ENCODE data around the gene PDE1A.

Gene PDE1A

DNA sequence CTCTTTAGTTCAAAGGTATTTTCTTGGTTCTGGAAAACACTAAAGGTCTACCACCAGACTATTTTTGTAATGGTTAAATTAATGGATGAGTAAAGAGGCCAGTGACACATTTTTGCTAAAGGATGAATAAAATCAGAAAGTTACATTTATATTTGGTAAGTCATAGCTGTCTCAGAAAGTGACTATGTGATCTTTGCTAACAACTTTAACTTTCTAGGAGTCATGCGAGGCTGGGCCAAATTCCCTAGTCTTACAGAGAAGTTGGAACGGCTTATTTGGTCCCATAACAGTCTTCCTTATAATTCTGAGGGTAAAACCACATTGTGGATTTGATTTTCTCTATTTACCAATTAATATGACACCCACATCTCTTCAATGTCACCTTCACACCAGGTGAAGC lies 198.1 kb downstream of the PDE1A start:
- no peaks in the 10 kb centered on the region for H3K9me3 ChIP-seq (ENCODE audit: control insufficient read depth, insufficient read depth, low read length)
- H3K4me3 ChIP-seq (ENCODE audit: low read depth, low read length): no peak overlapping the region
- H3K36me3 ChIP-seq (ENCODE audit: control insufficient read depth, insufficient read depth, low read length): no peaks in the 10 kb centered on the region
- H3K9ac ChIP-seq (ENCODE audit: low read depth, low read length): no peak overlapping the region
- no peaks in the 10 kb centered on the region for H3K4me1 ChIP-seq (ENCODE audit: control insufficient read depth, insufficient read depth, low read length)
- no peaks in the 10 kb centered on the region for H3K27me3 ChIP-seq (ENCODE audit: control insufficient read depth, insufficient read depth, low read length)

DNA sequence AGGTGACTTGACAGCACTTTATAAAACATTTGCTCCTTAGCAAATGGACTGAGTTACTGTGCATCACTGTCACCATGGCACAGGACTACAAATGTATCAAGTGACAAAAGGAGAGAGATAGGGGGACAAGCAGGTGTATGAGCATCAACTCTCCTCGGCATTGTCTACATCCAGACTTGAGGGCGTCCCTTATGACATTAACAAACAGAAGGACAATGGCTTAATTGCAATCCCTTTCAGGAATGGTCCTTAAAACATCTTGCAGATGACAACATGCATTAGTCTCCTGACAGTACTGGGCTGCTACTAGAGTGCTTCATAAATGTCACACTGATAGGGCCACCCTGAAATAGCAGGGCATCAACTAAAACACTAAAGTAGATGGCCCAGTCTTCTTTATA lies 198.8 kb downstream of the PDE1A start:
- H3K4me3 ChIP-seq (ENCODE audit: low read depth, low read length): no peak overlapping the region
- H3K4me1 ChIP-seq (ENCODE audit: control insufficient read depth, insufficient read depth, low read length): no peaks in the 10 kb centered on the region
- no peak overlapping the region for H3K9ac ChIP-seq (ENCODE audit: low read depth, low read length)
- no peaks in the 10 kb centered on the region for H3K36me3 ChIP-seq (ENCODE audit: control insufficient read depth, insufficient read depth, low read length)
- H3K27me3 ChIP-seq (ENCODE audit: control insufficient read depth, insufficient read depth, low read length): no peaks in the 10 kb centered on the region
- H3K9me3 ChIP-seq (ENCODE audit: control insufficient read depth, insufficient read depth, low read length): no peaks in the 10 kb centered on the region

DNA sequence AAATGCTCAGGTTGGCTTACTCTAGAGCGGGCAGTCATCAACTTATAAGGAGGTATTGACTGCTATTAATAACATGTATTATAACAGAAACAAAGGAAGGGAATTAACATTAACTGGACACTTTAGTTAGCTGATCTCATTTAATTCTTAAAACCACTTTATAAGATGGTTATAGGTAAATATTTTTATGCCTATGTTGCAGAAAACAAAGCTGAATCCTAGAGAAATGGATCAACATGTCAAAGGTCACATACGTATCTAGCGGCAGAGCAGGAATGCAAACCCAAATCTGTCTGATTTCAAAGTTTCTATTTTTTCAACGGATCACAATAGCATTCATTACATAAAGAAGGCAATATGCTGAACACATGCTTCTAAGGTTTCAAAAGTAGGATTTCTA lies 200.0 kb downstream of the PDE1A start:
- Histone ChIP-seq H3K9me3 (ENCODE audit: control insufficient read depth, insufficient read depth, low read length) (no peaks in the 10 kb centered on the region), H3K9ac (ENCODE audit: low read depth, low read length) (no peak overlapping the region), H3K36me3 (ENCODE audit: control insufficient read depth, insufficient read depth, low read length) (no peaks in the 10 kb centered on the region), H3K27me3 (ENCODE audit: control insufficient read depth, insufficient read depth, low read length) (no peaks in the 10 kb centered on the region), H3K4me1 (ENCODE audit: control insufficient read depth, insufficient read depth, low read length) (no peaks in the 10 kb centered on the region), H3K4me3 (ENCODE audit: low read depth, low read length) (no peak overlapping the region)

DNA sequence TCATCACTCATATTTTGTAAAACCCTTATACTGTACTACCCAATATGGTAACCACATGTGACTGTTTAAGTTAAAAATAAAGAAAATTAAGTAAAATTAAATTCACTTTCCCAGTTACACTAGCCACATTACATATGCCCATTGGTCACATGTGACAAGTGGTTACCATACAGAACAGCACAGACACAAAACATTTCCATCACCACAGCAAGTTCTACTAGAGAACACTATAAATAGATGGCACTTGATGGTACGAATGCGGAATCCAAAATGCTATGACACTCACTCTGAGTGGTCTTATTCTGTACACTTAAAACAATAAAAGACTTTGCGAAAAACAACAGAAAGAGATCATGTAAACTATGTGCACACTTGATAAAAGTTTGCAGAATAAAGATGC lies 202.2 kb downstream of the PDE1A start:
- H3K4me1 ChIP-seq (ENCODE audit: control insufficient read depth, insufficient read depth, low read length): peaks cover 3% of the 10 kb centered on the region
- H3K9me3 ChIP-seq (ENCODE audit: control insufficient read depth, insufficient read depth, low read length): no peaks in the 10 kb centered on the region
- H3K36me3 ChIP-seq (ENCODE audit: control insufficient read depth, insufficient read depth, low read length): no peaks in the 10 kb centered on the region
- no peak overlapping the region for H3K9ac ChIP-seq (ENCODE audit: low read depth, low read length)
- no peak overlapping the region for H3K4me3 ChIP-seq (ENCODE audit: low read depth, low read length)
- no peaks in the 10 kb centered on the region for H3K27me3 ChIP-seq (ENCODE audit: control insufficient read depth, insufficient read depth, low read length)

DNA sequence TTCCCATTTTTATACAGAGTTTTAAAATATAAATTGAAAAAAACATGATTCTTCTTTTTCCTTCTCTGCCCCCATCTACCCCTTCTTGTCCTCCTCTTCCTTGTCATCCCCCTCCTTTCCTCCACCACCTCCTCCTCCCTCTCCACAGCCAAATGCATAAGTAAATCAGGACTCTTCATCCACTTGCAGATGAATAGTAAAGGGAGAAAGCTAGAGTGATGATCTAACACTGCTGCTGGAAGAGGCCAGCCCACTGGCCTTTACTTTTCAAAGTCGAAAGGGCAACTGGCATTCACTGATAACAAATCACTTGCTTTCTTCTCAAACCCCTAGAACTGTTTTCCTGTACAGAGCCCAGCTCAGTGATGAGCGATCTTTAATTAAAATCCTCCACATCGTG lies 205.8 kb downstream of the PDE1A start:
- no peaks in the 10 kb centered on the region for H3K9me3 ChIP-seq (ENCODE audit: control insufficient read depth, insufficient read depth, low read length)
- H3K27me3 ChIP-seq (ENCODE audit: control insufficient read depth, insufficient read depth, low read length): no peaks in the 10 kb centered on the region
- peaks cover 3% of the 10 kb centered on the region for H3K4me1 ChIP-seq (ENCODE audit: control insufficient read depth, insufficient read depth, low read length)
- H3K4me3 ChIP-seq (ENCODE audit: low read depth, low read length): no peak overlapping the region
- no peak overlapping the region for H3K9ac ChIP-seq (ENCODE audit: low read depth, low read length)
- no peaks in the 10 kb centered on the region for H3K36me3 ChIP-seq (ENCODE audit: control insufficient read depth, insufficient read depth, low read length)

DNA sequence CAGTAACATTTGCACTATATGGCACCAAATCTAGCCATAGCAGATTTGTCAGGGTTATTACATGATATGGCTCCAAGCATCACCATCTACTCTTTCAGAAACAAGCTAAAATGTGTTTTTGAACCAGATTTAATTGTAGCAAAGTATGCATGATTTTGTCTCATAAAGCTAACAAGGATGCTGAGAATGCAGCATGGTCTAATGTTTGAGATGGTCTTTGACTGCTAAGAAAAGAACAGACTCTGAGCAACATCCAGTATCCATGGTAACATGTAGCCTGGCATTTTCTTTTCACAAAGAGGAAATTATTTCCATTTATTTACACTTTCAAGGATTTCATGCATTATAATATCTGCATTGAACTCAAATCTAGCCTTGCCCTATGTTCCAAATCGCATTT lies 206.5 kb downstream of the PDE1A start:
- no peak overlapping the region for H3K4me3 ChIP-seq (ENCODE audit: low read depth, low read length)
- no peaks in the 10 kb centered on the region for H3K36me3 ChIP-seq (ENCODE audit: control insufficient read depth, insufficient read depth, low read length)
- H3K27me3 ChIP-seq (ENCODE audit: control insufficient read depth, insufficient read depth, low read length): no peaks in the 10 kb centered on the region
- no peak overlapping the region for H3K9ac ChIP-seq (ENCODE audit: low read depth, low read length)
- peaks cover 3% of the 10 kb centered on the region for H3K4me1 ChIP-seq (ENCODE audit: control insufficient read depth, insufficient read depth, low read length)
- no peaks in the 10 kb centered on the region for H3K9me3 ChIP-seq (ENCODE audit: control insufficient read depth, insufficient read depth, low read length)

DNA sequence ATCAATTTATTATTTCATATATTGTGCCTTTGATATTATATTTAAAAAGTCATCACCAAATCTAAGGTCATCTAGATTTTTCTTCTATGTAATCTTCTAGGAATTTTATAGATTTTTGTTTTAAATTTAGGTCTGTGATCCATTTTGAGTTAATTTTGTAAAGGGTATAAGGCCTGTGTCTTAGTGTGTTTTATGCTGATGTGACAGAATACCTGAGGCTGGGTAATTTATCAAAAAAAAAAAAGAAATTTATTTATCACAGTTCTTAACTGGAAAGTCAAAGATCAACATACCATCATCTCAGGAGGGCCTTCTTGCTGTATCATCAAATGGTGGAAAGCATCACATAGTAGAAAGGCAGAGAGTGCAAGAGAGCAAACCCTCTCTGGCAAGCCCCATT lies 216.2 kb downstream of the PDE1A start:
- H3K27me3 ChIP-seq (ENCODE audit: control insufficient read depth, insufficient read depth, low read length): no peaks in the 10 kb centered on the region
- no peak overlapping the region for H3K4me3 ChIP-seq (ENCODE audit: low read depth, low read length)
- no peak overlapping the region for H3K9ac ChIP-seq (ENCODE audit: low read depth, low read length)
- peaks cover 4% of the 10 kb centered on the region for H3K4me1 ChIP-seq (ENCODE audit: control insufficient read depth, insufficient read depth, low read length)
- no peaks in the 10 kb centered on the region for H3K36me3 ChIP-seq (ENCODE audit: control insufficient read depth, insufficient read depth, low read length)
- H3K9me3 ChIP-seq (ENCODE audit: control insufficient read depth, insufficient read depth, low read length): no peaks in the 10 kb centered on the region

DNA sequence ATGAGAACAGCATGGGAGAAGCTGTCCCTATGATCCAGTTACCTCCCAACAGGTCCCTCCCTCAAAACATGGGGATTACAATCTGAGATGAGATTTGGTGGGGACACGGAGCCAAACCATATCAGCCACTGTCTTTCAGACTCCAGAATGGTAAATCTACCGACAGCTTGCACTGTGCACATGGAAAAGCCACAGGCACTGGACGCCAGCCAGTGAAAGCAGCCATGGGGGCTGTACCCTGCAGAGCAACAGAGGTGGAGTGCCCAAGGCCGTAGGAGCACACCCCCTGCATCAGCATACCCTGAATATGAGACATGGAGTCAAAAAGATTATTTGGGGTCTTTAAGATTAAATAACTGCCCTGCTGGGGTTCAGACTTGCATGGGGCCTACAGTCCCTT lies 218.4 kb downstream of the PDE1A start:
- Histone ChIP-seq H3K36me3 (ENCODE audit: control insufficient read depth, insufficient read depth, low read length) (no peaks in the 10 kb centered on the region), H3K27me3 (ENCODE audit: control insufficient read depth, insufficient read depth, low read length) (no peaks in the 10 kb centered on the region), H3K9ac (ENCODE audit: low read depth, low read length) (no peak overlapping the region), H3K4me1 (ENCODE audit: control insufficient read depth, insufficient read depth, low read length) (peaks cover 4% of the 10 kb centered on the region), H3K4me3 (ENCODE audit: low read depth, low read length) (no peak overlapping the region), H3K9me3 (ENCODE audit: control insufficient read depth, insufficient read depth, low read length) (no peaks in the 10 kb centered on the region)

DNA sequence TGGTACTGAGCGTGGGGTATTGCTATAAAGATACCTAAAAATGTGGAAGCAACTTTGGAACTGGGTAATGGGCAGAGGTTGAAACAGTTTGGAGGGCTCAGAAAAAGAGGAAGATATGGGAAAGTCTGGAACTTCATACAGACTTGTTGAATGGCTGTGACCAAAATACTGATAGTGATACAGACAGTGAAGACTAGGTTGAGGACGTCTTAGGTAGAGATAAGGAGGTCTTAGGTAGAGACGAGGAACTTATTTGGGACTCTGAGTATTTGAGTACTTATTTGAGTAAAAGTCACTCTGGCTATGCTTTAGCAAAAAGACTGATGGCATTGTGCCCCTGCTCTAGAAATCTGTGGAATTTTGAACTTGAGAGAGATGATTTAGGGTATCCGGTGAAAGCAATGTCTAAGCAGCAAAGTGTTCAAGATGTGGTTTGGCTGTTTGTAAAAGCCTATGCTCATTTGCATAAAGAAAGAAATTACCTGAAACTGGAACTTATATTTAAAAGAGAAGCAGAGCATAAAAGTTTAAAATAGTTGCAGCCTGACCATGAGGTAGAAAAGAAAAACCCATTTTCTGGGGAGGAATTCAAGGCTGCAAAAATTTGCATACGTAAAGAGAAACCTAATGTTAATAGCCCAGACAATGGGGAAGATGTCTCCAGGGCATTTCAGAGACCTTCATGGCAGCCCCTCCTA lies 219.6 kb downstream of the PDE1A start:
- no peak overlapping the region for H3K9ac ChIP-seq (ENCODE audit: low read depth, low read length)

DNA sequence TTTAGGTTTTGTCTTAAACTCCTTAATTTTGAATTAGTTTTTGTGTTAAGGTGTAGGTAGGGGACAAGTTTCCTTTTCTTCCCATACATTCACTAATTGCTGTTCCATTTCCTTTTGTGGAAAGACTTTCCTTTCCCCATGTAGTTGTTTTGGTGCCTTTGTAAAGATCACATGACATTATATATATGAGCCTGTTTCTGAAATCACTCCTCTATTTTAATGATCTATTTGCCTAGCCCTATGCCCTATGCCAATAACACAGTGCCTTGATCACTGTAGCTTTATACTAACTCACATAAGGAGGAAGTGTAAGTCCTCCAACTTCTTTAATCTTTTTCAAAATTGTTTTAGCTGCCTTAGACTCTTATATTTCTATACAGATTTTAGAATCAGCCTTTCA lies 229.3 kb downstream of the PDE1A start:
- Histone ChIP-seq H3K27me3 (ENCODE audit: control insufficient read depth, insufficient read depth, low read length) (no peaks in the 10 kb centered on the region), H3K4me1 (ENCODE audit: control insufficient read depth, insufficient read depth, low read length) (no peaks in the 10 kb centered on the region), H3K4me3 (ENCODE audit: low read depth, low read length) (no peak overlapping the region), H3K36me3 (ENCODE audit: control insufficient read depth, insufficient read depth, low read length) (no peaks in the 10 kb centered on the region), H3K9me3 (ENCODE audit: control insufficient read depth, insufficient read depth, low read length) (no peaks in the 10 kb centered on the region), H3K9ac (ENCODE audit: low read depth, low read length) (no peak overlapping the region)

More for the DNA sequence above, 219.6 kb downstream of the PDE1A start:
- H3K27me3 ChIP-seq (ENCODE audit: control insufficient read depth, insufficient read depth, low read length): no peaks in the 10 kb centered on the region
- no peak overlapping the region for H3K4me3 ChIP-seq (ENCODE audit: low read depth, low read length)
- H3K36me3 ChIP-seq (ENCODE audit: control insufficient read depth, insufficient read depth, low read length): no peaks in the 10 kb centered on the region
- peaks cover 4% of the 10 kb centered on the region for H3K4me1 ChIP-seq (ENCODE audit: control insufficient read depth, insufficient read depth, low read length)
- H3K9me3 ChIP-seq (ENCODE audit: control insufficient read depth, insufficient read depth, low read length): no peaks in the 10 kb centered on the region

DNA sequence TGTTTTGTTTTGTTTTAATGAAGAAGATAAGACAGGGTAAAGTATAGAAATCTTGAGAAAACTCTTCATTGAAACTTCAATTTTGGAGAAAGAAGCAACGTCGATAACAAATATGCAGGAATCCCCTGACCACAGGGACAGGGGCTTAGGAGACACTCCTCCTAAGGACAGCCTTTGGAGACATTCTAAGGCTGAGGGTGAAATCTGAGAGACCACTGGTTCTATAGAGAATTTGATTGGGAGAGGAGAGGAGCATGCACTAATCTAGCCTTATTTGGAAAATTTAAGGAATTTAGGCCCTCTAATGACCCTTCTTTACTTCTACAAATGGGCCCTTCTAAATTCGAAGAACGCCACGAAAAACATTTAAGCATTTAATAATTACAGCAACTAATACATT lies 233.5 kb downstream of the PDE1A start:
- no peaks in the 10 kb centered on the region for H3K4me1 ChIP-seq (ENCODE audit: control insufficient read depth, insufficient read depth, low read length)
- no peaks in the 10 kb centered on the region for H3K9me3 ChIP-seq (ENCODE audit: control insufficient read depth, insufficient read depth, low read length)
- H3K9ac ChIP-seq (ENCODE audit: low read depth, low read length): no peak overlapping the region
- no peak overlapping the region for H3K4me3 ChIP-seq (ENCODE audit: low read depth, low read length)
- no peaks in the 10 kb centered on the region for H3K36me3 ChIP-seq (ENCODE audit: control insufficient read depth, insufficient read depth, low read length)
- no peaks in the 10 kb centered on the region for H3K27me3 ChIP-seq (ENCODE audit: control insufficient read depth, insufficient read depth, low read length)

DNA sequence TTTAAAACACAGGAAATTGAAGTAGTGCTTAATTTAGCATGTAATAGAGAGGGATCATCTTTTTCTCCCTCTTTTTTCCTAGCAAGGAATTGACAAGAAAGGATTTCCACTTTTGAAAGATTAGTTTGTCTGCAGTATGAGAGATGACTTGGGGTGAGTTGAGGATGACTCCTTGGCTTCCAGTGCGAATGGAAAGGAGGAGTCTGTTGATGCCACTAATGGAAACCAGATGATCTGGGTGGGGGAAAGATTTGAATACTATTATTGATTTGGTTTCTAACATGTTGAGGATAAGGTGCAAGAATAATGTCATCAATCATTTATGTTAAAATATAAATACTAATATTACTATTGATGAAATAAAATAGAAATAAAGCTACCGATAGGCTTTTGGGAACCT lies 235.8 kb downstream of the PDE1A start:
- Histone ChIP-seq H3K4me1 (ENCODE audit: control insufficient read depth, insufficient read depth, low read length) (no peaks in the 10 kb centered on the region), H3K4me3 (ENCODE audit: low read depth, low read length) (no peak overlapping the region), H3K9me3 (ENCODE audit: control insufficient read depth, insufficient read depth, low read length) (no peaks in the 10 kb centered on the region), H3K36me3 (ENCODE audit: control insufficient read depth, insufficient read depth, low read length) (no peaks in the 10 kb centered on the region), H3K27me3 (ENCODE audit: control insufficient read depth, insufficient read depth, low read length) (no peaks in the 10 kb centered on the region), H3K9ac (ENCODE audit: low read depth, low read length) (no peak overlapping the region)
